ENCODE data around the gene HSPA5. TPM values are rescaled to one million over a fixed set of nuclear protein-coding genes. Genes with fewer than 3 reads are reported as not detected.
"Not testable (repeated sequence)": the region's sequence is repeated elsewhere in the genome, so short reads cannot be mapped to it uniquely, and the experiment has no call there.

The HSPA5 gene
- polyA plus RNA-seq (2011; rRNA removed) (437 and 557 TPM in 2 replicates), polyA plus RNA-seq (2017; fragmentation: RNase III; extraction: RNeasy Plus Mini Kit Qiagen cat#74134 plus additional on column Dnase treatment) (227 to 254 TPM (median 245 TPM) in 3 replicates), polyA minus RNA-seq (2011; rRNA and poly(A)+ RNA removed) (218 and 240 TPM in 2 replicates)
- 107 and 112 TPM in 2 replicates for polyA plus RNA-seq (2012; cell fraction: cytosol; rRNA removed)
- 194 and 211 TPM in 2 replicates for polyA plus RNA-seq (2012; cell fraction: nucleus; rRNA removed)

DNA sequence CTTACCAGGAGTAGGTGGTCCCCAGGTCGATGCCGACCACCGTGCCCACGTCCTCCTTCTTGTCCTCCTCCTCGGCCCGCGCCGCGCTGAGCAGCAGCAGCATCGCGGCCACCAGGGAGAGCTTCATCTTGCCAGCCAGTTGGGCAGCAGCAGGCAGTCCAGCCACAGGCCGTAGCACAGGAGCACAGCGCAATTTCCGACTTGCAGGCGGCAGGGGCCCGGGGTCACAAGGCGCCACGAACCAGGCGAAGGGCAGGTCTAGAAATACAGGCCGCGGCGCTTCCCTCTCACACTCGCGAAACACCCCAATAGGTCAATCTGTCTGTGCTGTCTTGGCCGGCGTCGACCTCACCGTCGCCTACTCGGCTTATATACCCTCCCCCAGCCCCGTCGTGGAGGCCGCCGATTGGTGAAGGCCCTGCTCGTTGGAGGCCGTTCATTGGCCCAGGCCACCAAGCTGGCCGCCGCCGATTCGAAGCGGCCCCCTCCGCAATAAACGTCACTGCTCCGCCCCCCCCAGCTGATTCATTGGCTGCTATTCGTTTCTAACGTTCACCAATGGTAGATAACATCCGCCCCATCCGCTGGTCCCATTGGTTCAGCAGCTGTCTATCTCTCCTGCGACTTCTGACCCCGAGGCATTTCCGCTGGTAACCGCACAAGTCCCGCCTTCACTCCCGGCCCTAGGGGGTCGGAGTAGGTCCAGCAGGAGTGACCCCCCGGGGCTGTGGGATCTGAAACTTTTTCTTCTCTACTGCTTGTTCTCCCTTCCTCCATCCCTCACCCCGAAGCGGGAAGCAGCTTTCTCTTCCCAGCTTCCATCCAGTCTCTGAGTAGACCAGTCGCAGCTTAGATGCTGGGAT lies at the start of gene HSPA5:
TSS of gene HSPA5 (minus strand) at position 344 of the 863 bp plus-strand sequence. CDS start at position 127, 217 bp downstream.
- ChIA-PET POLR2A (interaction anchor here (0.5 to 3.2 kb wide), 34 partner anchors 10 to 582 kb away, joined by 3 to 38 read pairs (median 4); partner anchors contain the start of genes ARPC5L, GAPVD1, RABEPK and WDR38), CTCF (interaction anchor here (0.9 to 1.3 kb wide), 3 partner anchors 14 to 85 kb away, joined by 3 to 5 read pairs (median 3); partner anchors contain the start of gene GAPVD1)
- Histone ChIP-seq H3K4me3 (peak within 1 kb of the TSS; percentile 73), H3K27ac (peak within 1 kb of the TSS; percentile 92 to 98), H3K4me2 (peak within 1 kb of the TSS; percentile 85), H3K4me1 (peaks cover 57% of the 10 kb centered on the region), H3K9me3 (no peaks in the 10 kb centered on the region)
- 0% methylated on average over 41 of the region's 59 CpGs for WGBS (ENCODE audit: missing lambda C conversion rate)
- FAIRE-seq, result no peak
- peak; percentile 99 for DNase-seq (ENCODE audit: low read depth in 1 of 2, low spot score in 1 of 2)
- TF ChIP-seq POLR2AphosphoS2 (conservative IDR thresholded peaks at IDR 0.05; ENCODE audit: low read length) (no peak), RFX5 (IDR thresholded peaks at IDR 0.05) (peak; percentile 82), PBX3 (IDR thresholded peaks at IDR 0.05) (peak; percentile 95), TFCP2L1 (CRISPR knock-in tag; IDR thresholded peaks at IDR 0.05) (0 out of 2 replicates have a peak, but pooled peaks have one; percentile 44), POLR2A (IDR thresholded peaks at IDR 0.05; ENCODE audit: low read length) (peak; percentile 99), TP53 (CRISPR knock-in tag; IDR thresholded peaks at IDR 0.05) (peak; percentile 83), EHF (CRISPR knock-in tag; IDR thresholded peaks at IDR 0.05) (0 out of 2 replicates have a peak, but pooled peaks have one; percentile 21), MYC (IDR thresholded peaks at IDR 0.05; ENCODE audit: borderline replicate concordance, low read length) (no peak; the same call in 1 of the 2 replicates), SMC3 (IDR thresholded peaks at IDR 0.05) (peak; percentile 32; the same call in 1 of the 3 replicates), PHF8 (IDR thresholded peaks at IDR 0.05; ENCODE audit: borderline replicate concordance, low read depth) (peak; percentile 97), RCOR1 (IDR thresholded peaks at IDR 0.05; ENCODE audit: low read depth, low read length) (no peak), FOSL2 (IDR thresholded peaks at IDR 0.05) (no peak), FOSL2 (CRISPR knock-in tag; IDR thresholded peaks at IDR 0.05) (peak; percentile 13; the same call in 1 of the 2 replicates), JUN (IDR thresholded peaks at IDR 0.05) (peak; percentile 95 to 98), RARB (CRISPR knock-in tag; IDR thresholded peaks at IDR 0.05) (no peak), REST (IDR thresholded peaks at IDR 0.05) (peak; percentile 37)
- TF ChIP-seq, protein P1, sequence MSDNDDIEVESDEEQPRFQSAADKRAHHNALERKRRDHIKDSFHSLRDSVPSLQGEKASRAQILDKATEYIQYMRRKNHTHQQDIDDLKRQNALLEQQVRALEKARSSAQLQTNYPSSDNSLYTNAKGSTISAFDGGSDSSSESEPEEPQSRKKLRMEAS (IDR thresholded peaks at IDR 0.05), result peak; percentile 72; the same call in 1 of the 2 replicates
- TF ChIP-seq, protein P2, sequence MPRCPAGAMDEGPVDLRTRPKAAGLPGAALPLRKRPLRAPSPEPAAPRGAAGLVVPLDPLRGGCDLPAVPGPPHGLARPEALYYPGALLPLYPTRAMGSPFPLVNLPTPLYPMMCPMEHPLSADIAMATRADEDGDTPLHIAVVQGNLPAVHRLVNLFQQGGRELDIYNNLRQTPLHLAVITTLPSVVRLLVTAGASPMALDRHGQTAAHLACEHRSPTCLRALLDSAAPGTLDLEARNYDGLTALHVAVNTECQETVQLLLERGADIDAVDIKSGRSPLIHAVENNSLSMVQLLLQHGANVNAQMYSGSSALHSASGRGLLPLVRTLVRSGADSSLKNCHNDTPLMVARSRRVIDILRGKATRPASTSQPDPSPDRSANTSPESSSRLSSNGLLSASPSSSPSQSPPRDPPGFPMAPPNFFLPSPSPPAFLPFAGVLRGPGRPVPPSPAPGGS (IDR thresholded peaks at IDR 0.05), result peak; percentile 93
- ATAC-seq, result peak; percentile 91 to 95

- H3K4me3 ChIP-seq; H3K4me1 ChIP-seq; FAIRE-seq; ATAC-seq; POLR2A ChIA-PET; CTCF ChIA-PET; H3K4me2 ChIP-seq; DNase-seq (ENCODE audit: low read depth in 1 of 2, low spot score in 1 of 2); H3K27ac ChIP-seq; H3K9me3 ChIP-seq: not testable (repeated sequence)
- 92% methylated on average over 7 of the region's 7 CpGs for WGBS (ENCODE audit: missing lambda C conversion rate)
Observed at GRCh38 chr9:125286935-125287433, 45.8 kb upstream of the HSPA5 start.

Data from A549 (cell line).